ENCODE measurements around the gene ABCB8.

ABCB8 gene

DNA sequence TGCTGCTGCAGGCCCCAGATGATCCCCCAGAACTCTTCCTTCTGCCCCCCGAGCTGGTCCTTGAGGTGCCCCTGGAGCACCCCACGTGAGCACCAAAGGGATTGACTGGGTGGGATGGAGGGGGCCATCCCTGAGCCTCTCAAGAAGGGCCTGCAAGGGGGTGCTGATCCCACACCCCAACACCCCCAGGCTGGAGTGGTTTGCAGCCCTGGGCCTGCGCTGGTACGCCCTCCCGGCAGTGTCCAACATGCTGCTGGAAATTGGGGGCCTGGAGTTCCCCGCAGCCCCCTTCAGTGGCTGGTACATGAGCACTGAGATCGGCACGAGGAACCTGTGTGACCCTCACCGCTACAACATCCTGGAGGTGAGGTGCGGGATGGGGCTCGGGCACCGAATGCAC is 29.2 kb upstream of the ABCB8 start:
- Histone ChIP-seq H3K4me1 (ENCODE audit: insufficient read depth, low read length) (no peaks in the 10 kb centered on the region), H3K9ac (ENCODE audit: low read length) (no peak overlapping the region), H3K36me3 (ENCODE audit: insufficient read depth, low read length) (no peaks in the 10 kb centered on the region), H3K27me3 (ENCODE audit: control insufficient read depth in 1 of 2, insufficient read depth in 2 of 2, low read length in 2 of 2) (peaks cover 0 to 4% of the 10 kb centered on the region in 2 donors), H3K27ac (ENCODE audit: low read depth, low read length) (no peak overlapping the region), H3K9me3 (ENCODE audit: low read length) (no peaks in the 10 kb centered on the region), H3K4me3 (ENCODE audit: low read depth in 1 of 2, low read length in 2 of 2) (no peak overlapping the region)

GRCh38 chr7:150999497-151000230 is 28.6 kb upstream of the ABCB8 start:
- no peak overlapping the region for H3K27ac ChIP-seq (ENCODE audit: low read depth, low read length)
- H3K27me3 ChIP-seq (ENCODE audit: control insufficient read depth in 1 of 2, insufficient read depth in 2 of 2, low read length in 2 of 2) = peaks cover 0 to 4% of the 10 kb centered on the region in 2 donors
- H3K9ac ChIP-seq (ENCODE audit: low read length) = no peak overlapping the region
- no peak overlapping the region for H3K4me3 ChIP-seq (ENCODE audit: low read depth in 1 of 2, low read length in 2 of 2)
- H3K4me1 ChIP-seq (ENCODE audit: insufficient read depth, low read length) = no peaks in the 10 kb centered on the region
- H3K9me3 ChIP-seq (ENCODE audit: low read length) = no peaks in the 10 kb centered on the region
- H3K36me3 ChIP-seq (ENCODE audit: insufficient read depth, low read length) = no peaks in the 10 kb centered on the region

- H3K9me3 ChIP-seq (ENCODE audit: low read length) = no peaks in the 10 kb centered on the region
- no peak overlapping the region for H3K4me3 ChIP-seq (ENCODE audit: low read depth in 1 of 2, low read length in 2 of 2)
- H3K27me3 ChIP-seq (ENCODE audit: control insufficient read depth in 1 of 2, insufficient read depth in 2 of 2, low read length in 2 of 2) = peaks cover 0 to 4% of the 10 kb centered on the region in 2 donors
- no peaks in the 10 kb centered on the region for H3K4me1 ChIP-seq (ENCODE audit: insufficient read depth, low read length)
- H3K9ac ChIP-seq (ENCODE audit: low read length) = no peak overlapping the region
- H3K27ac ChIP-seq (ENCODE audit: low read depth, low read length) = no peak overlapping the region
- no peaks in the 10 kb centered on the region for H3K36me3 ChIP-seq (ENCODE audit: insufficient read depth, low read length)
These were observed 27.3 kb upstream of the ABCB8 start for GRCh38 chr7:151000897-151001495.

DNA sequence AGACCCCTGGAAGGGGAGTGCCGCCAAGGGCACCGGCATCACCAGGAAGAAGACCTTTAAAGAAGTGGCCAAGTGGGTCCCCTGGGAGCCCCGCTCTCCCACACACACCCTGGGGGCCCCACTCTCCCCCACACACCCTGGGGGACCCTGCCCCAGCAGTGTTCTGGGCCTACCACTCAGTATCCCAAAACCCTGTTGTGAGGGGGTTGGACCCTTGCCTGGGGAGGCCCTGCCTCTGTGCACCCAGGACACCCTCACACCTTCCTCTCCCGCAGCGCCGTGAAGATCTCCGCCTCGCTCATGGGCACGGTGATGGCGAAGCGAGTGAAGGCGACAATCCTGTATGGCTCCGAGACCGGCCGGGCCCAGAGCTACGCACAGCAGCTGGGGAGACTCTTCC is 26.7 kb upstream of the ABCB8 start:
- H3K36me3 ChIP-seq (ENCODE audit: insufficient read depth, low read length) = no peaks in the 10 kb centered on the region
- no peak overlapping the region for H3K27ac ChIP-seq (ENCODE audit: low read depth, low read length)
- no peak overlapping the region for H3K4me3 ChIP-seq (ENCODE audit: low read depth in 1 of 2, low read length in 2 of 2)
- peaks cover 0 to 4% of the 10 kb centered on the region in 2 donors for H3K27me3 ChIP-seq (ENCODE audit: control insufficient read depth in 1 of 2, insufficient read depth in 2 of 2, low read length in 2 of 2)
- H3K9me3 ChIP-seq (ENCODE audit: low read length) = no peaks in the 10 kb centered on the region
- H3K9ac ChIP-seq (ENCODE audit: low read length) = no peak overlapping the region
- H3K4me1 ChIP-seq (ENCODE audit: insufficient read depth, low read length) = no peaks in the 10 kb centered on the region

- Histone ChIP-seq H3K9ac (ENCODE audit: low read length) (no peak overlapping the region), H3K4me3 (ENCODE audit: low read depth in 1 of 2, low read length in 2 of 2) (no peak overlapping the region), H3K36me3 (ENCODE audit: insufficient read depth, low read length) (no peaks in the 10 kb centered on the region), H3K9me3 (ENCODE audit: low read length) (no peaks in the 10 kb centered on the region), H3K4me1 (ENCODE audit: insufficient read depth, low read length) (no peaks in the 10 kb centered on the region), H3K27ac (ENCODE audit: low read depth, low read length) (no peak overlapping the region), H3K27me3 (ENCODE audit: control insufficient read depth in 1 of 2, insufficient read depth in 2 of 2, low read length in 2 of 2) (peaks cover 0 to 7% of the 10 kb centered on the region in 2 donors)
These were observed 24.7 kb upstream of the ABCB8 start for GRCh38 chr7:151003572-151003971.

GRCh38 chr7:151005566-151005965 is 22.7 kb upstream of the ABCB8 start:
- Histone ChIP-seq H3K9ac (ENCODE audit: low read length) (no peak overlapping the region), H3K27me3 (ENCODE audit: control insufficient read depth in 1 of 2, insufficient read depth in 2 of 2, low read length in 2 of 2) (peaks cover 0 to 21% of the 10 kb centered on the region in 2 donors), H3K27ac (ENCODE audit: low read depth, low read length) (no peak overlapping the region), H3K36me3 (ENCODE audit: insufficient read depth, low read length) (no peaks in the 10 kb centered on the region), H3K4me3 (ENCODE audit: low read depth in 1 of 2, low read length in 2 of 2) (no peak overlapping the region), H3K9me3 (ENCODE audit: low read length) (no peaks in the 10 kb centered on the region), H3K4me1 (ENCODE audit: insufficient read depth, low read length) (no peaks in the 10 kb centered on the region)

- Histone ChIP-seq H3K36me3 (ENCODE audit: insufficient read depth, low read length) (no peaks in the 10 kb centered on the region), H3K27me3 (ENCODE audit: control insufficient read depth in 1 of 2, insufficient read depth in 2 of 2, low read length in 2 of 2) (peaks cover 0 to 22% of the 10 kb centered on the region in 2 donors), H3K9ac (ENCODE audit: low read length) (no peak overlapping the region), H3K9me3 (ENCODE audit: low read length) (no peaks in the 10 kb centered on the region), H3K4me3 (ENCODE audit: low read depth in 1 of 2, low read length in 2 of 2) (no peak overlapping the region), H3K4me1 (ENCODE audit: insufficient read depth, low read length) (no peaks in the 10 kb centered on the region), H3K27ac (ENCODE audit: low read depth, low read length) (no peak overlapping the region)
These were observed 21.5 kb upstream of the ABCB8 start for GRCh38 chr7:151006590-151007300.

GRCh38 chr7:151007469-151007898 is 20.8 kb upstream of the ABCB8 start:
- peaks cover 4 to 22% of the 10 kb centered on the region in 2 donors for H3K27me3 ChIP-seq (ENCODE audit: control insufficient read depth in 1 of 2, insufficient read depth in 2 of 2, low read length in 2 of 2)
- no peaks in the 10 kb centered on the region for H3K4me1 ChIP-seq (ENCODE audit: insufficient read depth, low read length)
- H3K4me3 ChIP-seq (ENCODE audit: low read depth in 1 of 2, low read length in 2 of 2) = no peak overlapping the region
- H3K36me3 ChIP-seq (ENCODE audit: insufficient read depth, low read length) = no peaks in the 10 kb centered on the region
- no peak overlapping the region for H3K9ac ChIP-seq (ENCODE audit: low read length)
- H3K9me3 ChIP-seq (ENCODE audit: low read length) = no peaks in the 10 kb centered on the region
- H3K27ac ChIP-seq (ENCODE audit: low read depth, low read length) = no peak overlapping the region

- Histone ChIP-seq H3K36me3 (ENCODE audit: insufficient read depth, low read length) (no peaks in the 10 kb centered on the region), H3K4me3 (ENCODE audit: low read depth in 1 of 2, low read length in 2 of 2) (peak overlapping the region in 1 of 2 donors; percentile 38), H3K9ac (ENCODE audit: low read length) (no peak overlapping the region), H3K27me3 (ENCODE audit: control insufficient read depth in 1 of 2, insufficient read depth in 2 of 2, low read length in 2 of 2) (peaks cover 10 to 24% of the 10 kb centered on the region in 2 donors), H3K27ac (ENCODE audit: low read depth, low read length) (no peak overlapping the region), H3K4me1 (ENCODE audit: insufficient read depth, low read length) (no peaks in the 10 kb centered on the region), H3K9me3 (ENCODE audit: low read length) (no peaks in the 10 kb centered on the region)
These were observed 20.1 kb upstream of the ABCB8 start for GRCh38 chr7:151008143-151008510.

DNA sequence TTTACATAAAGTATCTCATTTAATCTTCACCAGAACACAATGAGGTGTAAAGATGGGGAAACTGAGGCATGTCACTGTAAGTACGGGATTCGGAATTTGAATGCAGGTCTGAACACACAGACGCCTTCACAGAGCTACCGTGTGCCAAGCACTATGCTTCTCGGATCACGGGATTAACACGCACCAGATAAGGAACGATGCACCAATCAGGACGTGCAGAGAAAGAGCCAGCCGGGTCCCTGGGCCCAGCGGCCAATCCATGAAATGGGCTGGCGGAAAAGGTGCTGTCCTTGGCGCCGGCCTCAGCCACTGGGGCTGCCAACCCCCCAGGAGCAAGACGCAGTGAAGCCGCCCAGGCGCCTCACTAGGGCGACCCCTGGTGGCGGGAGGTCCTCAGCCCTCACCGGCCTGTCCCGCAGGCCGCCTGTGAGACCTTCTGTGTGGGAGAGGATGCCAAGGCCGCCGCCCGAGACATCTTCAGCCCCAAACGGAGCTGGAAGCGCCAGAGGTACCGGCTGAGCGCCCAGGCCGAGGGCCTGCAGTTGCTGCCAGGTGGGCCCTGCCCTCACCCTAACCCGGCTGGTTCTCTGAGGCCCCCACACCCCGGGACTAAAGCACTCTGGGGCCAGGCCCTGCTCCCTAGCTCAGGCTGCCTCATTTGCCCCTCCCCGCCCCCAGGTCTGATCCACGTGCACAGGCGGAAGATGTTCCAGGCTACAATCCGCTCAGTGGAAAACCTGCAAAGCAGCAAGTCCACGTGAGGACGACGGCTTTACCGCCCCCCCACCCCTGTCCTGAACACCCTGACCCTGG is 19.5 kb upstream of the ABCB8 start:
- no peak overlapping the region for H3K27ac ChIP-seq (ENCODE audit: low read depth, low read length)
- no peaks in the 10 kb centered on the region for H3K4me1 ChIP-seq (ENCODE audit: insufficient read depth, low read length)
- H3K9me3 ChIP-seq (ENCODE audit: low read length) = no peaks in the 10 kb centered on the region
- H3K4me3 ChIP-seq (ENCODE audit: low read depth in 1 of 2, low read length in 2 of 2) = peak overlapping the region in 1 of 2 donors; percentile 38
- H3K9ac ChIP-seq (ENCODE audit: low read length) = no peak overlapping the region
- no peaks in the 10 kb centered on the region for H3K36me3 ChIP-seq (ENCODE audit: insufficient read depth, low read length)
- peaks cover 12 to 30% of the 10 kb centered on the region in 2 donors for H3K27me3 ChIP-seq (ENCODE audit: control insufficient read depth in 1 of 2, insufficient read depth in 2 of 2, low read length in 2 of 2)
